AG08396 (cell line): ENCODE data around the gene ZFYVE26.

Source experiments
- DNase-seq: peaks from one replicate; pipeline ENCODE4 v3.0.0; 2012; ENCODE audit warnings: low spot score, mixed read lengths

The ZFYVE26 gene

DNA sequence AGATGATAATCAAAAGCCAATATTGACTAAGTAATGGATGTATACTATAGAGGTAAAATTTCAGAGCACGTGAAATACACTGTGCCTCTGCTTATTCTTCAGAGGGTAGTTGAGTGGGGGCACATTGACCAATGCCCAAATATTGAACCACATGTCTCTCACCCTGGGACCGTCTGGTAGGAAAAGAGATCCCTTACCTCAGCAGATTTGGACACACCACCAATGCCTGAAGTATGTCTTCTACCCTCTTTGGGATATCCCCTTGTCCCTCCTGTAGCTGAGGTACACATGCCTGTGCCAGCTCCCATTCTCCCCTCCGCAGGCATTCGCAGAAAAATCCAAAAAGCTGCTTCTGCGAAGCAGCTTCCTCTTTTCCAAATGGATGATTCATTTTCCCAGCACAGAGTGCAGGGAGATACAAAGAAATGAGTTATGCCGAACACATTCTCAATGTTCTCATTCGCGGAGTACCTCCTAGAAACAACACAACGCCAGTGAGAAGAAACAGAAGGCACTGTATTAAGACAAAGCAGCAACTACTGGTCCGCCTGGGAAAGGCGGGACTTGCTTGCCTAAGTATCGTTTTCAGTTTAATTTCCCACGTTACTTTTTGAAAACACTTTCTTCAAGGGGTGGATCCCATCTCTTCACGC is 691 bp downstream of the ZFYVE26 start:
- no peak for DNase-seq

DNA sequence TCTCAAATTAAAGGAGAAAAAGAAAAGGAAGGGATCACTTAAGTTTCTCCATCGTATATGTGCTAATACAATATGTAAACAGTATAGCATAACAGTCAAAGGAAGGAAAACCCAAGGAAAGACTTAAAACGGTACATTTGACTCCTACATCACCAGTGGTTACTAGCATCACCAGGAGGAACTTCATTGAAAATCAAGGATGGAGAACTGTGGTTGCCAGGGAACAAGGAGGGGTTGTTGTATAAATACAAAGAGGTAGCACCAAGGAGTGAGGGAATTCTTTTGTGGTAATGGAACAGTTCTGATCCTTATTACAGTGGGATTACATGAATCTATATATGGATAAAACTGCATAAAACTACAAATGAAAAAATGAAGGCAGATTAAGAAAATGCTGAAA is 1.6 kb downstream of the ZFYVE26 start:
- DNase-seq: no peak

GRCh38 chr14:67806246-67806645 is 10.1 kb downstream of the ZFYVE26 start:
- no peak for DNase-seq

- no peak for DNase-seq
Measured at GRCh38 chr14:67800743-67801142, 15.6 kb downstream of the ZFYVE26 start.

GRCh38 chr14:67798731-67799130 is 17.7 kb downstream of the ZFYVE26 start:
- DNase-seq: no peak

DNA sequence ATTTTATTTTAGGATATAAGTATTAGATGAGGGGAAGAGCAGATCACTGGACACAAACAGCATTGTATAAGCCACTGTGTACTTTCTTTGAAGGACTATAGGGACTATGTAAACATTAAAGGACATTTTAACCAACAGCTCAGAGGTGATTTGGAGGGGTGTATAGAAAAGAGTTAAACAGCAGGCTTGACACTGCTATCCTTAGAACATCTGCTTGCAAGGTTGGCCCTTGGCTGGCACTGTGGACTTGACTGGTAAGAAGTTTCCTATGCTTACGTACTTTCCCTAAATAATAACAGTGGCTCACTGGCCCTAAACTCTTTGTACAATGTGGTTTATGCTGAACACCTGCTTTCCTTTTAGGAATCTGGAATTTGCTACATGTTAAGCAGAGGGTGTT is 28.7 kb downstream of the ZFYVE26 start:
- no peak for DNase-seq

- DNase-seq: no peak
Measured at GRCh38 chr14:67785270-67786109, 30.9 kb downstream of the ZFYVE26 start.

DNA sequence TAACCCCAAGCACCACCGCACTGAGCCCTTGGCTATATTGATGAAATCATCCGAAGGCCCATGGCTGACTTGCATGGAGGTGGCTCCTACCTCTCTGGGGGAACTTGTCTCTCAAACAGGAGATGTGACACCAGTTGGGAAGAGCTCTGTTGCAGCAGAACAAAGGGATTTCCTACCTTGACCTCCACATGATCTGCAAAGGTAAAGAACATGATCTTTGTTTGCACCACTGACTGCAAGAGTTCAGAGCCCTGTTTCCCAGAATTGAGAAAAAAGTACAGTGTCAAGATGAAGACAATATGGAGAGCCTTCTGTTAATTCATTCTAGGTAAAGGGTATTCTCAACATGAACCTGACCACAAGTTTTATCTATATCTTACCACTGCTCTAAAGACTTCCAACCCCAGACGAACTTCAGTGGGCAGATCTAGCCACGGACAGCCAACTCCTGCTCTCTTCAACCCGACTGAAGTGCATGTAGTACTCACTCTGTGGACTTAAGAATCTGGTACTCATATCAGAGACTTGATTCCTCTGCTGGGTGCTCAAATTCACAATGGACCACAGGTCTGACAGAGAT is 32.1 kb downstream of the ZFYVE26 start:
- DNase-seq: no peak

DNA sequence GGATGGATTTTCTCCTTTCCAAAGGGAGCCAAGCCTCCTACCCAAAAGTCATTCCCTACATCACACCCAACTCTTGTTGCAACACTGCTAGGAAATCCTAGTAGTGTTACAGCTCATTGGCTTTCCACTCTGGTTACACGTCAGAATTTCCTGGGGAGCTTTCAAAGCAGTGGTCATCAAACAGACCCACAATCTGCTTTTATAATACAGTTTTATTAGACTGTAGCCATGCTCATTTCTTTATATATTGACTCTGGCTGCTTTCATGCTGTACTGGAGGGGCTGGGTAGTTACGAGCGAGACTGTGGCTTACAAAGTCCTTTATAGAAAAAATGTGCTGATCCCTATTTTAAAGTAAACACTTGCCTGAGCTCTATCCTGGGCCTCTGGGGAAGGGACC is 34.3 kb downstream of the ZFYVE26 start:
- no peak for DNase-seq

- DNase-seq: no peak
Measured at GRCh38 chr14:67778792-67779191, 37.6 kb downstream of the ZFYVE26 start.

DNA sequence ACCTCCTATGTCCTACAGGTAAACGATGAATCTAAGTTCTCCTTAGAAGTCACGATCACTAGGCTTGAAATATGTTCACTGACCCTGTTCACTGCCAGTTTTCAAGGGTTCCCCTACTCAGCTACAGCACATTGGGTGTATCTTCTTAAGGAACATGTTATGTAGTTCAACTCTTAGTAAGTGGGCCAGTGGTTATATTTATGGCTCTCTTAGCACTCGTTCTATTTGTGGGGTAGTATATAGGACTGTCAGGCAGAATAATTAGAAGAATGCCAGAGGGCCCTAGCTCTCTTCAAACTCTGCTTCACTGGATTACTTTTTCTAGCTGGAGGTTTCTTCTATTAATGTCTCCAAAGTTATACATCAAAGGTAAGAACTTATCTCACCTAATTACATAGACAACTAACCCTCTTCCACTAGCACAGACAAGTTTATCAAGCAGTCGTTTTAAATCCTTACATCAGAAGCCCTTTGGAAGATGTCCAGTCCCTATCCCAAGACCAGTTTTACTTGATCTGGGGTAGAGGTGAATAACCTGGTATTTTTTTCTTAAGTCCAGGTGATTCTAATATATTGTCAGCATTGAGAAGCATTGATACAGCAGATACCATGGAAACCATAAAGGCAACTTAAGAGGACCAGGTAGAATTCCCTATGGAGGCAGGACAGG is 39.6 kb downstream of the ZFYVE26 start:
- no peak for DNase-seq

- no peak for DNase-seq
Measured at GRCh38 chr14:67773844-67774377, 42.5 kb downstream of the ZFYVE26 start.

DNA sequence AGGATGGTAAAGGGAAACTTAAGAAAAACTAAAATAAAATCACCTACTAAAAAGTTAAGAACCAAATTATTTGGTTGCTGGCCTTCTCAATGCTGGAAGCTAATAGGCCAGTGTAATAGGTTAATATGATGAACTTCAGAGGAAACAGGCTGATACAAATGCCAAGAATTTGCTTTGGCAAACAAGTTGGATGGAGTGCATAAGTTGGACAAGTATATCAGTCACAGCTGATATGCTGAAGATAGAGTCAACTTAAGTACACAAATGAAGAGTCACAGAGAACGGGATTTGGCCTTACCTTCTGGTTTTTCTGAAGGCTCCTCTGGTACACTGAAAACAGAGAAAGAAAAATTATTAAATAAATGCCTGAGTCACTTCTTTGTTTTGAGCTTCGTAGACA is 48.2 kb downstream of the ZFYVE26 start:
- no peak for DNase-seq

GRCh38 chr14:67766035-67766680 is 50.2 kb downstream of the ZFYVE26 start:
- DNase-seq: no peak

GRCh38 chr14:67765192-67765834 is 51.1 kb downstream of the ZFYVE26 start:
- DNase-seq: no peak

- no peak for DNase-seq
Measured at GRCh38 chr14:67764496-67764895, 51.9 kb downstream of the ZFYVE26 start.

DNA sequence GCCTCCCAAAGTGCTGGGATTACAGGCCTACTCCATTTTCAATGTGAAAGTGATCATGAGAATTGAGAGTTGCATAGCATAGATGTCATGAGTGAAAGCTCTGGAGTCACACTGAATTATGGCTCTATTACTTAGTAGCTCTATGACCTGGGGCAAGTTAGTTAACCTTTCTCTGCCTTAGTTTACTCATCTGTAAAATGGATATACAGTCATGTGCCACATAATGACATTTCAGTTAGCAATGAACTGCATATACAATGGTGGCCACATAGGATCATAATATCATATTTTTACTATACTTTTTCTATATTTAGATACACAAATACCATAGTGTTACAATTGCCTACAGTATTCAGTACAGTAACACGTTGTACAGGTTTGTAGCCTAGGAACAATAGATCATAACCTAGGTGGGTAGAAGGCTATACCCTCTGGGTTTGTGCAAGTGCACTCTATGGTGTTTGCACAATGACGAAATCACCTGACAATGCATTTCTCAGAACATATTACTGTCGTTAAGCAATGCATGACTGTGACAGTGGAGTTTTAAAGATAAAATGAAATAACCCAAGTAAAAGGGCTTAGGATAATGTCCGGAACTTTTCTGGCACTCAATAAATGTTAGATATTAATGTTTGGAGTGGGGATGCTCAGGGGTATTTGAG is 53.1 kb downstream of the ZFYVE26 start:
- no peak for DNase-seq

- no peak for DNase-seq
Measured at GRCh38 chr14:67762051-67762450, 54.3 kb downstream of the ZFYVE26 start.

DNA sequence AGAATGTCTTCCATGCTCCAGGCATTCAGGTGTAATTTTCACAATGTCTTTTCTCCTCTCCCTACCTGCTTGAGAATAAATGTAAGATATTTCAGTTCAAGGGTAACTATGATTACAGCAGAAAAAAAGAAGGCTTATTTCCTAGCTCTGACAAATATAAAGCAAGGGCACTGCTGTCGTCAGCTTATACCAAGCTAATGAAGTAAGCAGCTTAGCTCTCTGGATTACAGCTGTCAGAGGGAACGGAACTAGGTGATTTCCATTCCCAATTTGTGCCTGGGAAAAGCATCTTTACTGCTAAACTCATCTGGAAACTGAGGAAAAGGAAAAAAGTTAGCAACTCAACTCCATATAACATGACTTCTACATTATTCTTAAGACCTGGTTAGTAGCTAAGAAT is 56.5 kb downstream of the ZFYVE26 start:
- no peak for DNase-seq

DNA sequence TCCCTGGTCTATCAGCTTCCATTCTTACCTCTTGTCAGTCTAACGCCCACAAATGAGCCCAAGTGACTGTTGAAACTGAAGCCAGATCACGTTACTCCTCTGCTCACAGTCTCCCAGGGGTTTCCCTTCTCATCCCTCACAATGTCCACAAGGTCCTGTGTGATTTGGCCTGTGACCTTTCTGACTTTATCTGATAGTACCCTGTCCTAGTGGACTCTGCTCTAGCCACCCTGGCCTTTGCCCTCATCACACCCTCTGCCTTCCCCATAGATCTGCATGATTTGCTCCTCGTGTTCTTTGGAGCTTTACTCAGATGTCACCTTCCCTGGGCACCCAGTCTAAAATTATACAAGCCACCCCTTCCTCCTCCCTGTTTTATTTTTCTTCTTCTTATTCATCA is 59.2 kb downstream of the ZFYVE26 start:
- no peak for DNase-seq

DNA sequence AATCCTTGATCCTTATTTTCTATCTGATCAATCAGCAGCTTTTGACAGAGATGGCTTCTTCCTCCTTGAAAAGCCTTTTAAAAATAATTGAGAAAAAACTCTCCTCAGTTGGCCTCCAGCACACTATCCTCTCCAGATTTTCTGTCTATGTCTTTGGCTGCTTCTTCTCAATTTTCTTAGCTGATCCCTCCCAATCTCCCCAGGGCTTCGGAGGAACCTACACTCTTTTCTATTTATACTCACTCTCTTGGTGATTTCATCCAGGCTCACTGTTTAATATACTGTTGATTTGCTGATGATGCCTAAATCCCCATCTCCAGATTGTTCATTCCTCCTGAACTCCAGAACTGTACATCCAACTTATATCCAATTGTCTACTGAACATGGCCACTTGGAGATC is 59.9 kb downstream of the ZFYVE26 start:
- no peak for DNase-seq
